ENCODE results near the gene SCUBE1. TPM values are rescaled to one million over a fixed set of nuclear protein-coding genes. Genes with fewer than 3 reads are reported as not detected.

The SCUBE1 gene
- total and polyA plus RNA-seq, 2 donors from 2014 or later = 2.3 to 7.1 TPM

GRCh38 chr22:43222262-43222661 is 120.9 kb downstream of the SCUBE1 start:
- DNase-seq = no peak
- Histone ChIP-seq H3K9me3 (ENCODE audit: control insufficient read depth in 2 of 3, insufficient read depth in 1 of 3, low read length in 3 of 3) (no peaks in the 10 kb centered on the region), H3K27ac (ENCODE audit: low read depth in 2 of 2, low read length in 2 of 2) (no peak overlapping the region), H3K27me3 (ENCODE audit: control insufficient read depth, insufficient read depth, low read length) (no peaks in the 10 kb centered on the region), H3K9ac (ENCODE audit: low read length in 3 of 3) (no peak overlapping the region), H3K4me3 (ENCODE audit: low read length in 3 of 3) (no peak overlapping the region), H3K36me3 (ENCODE audit: control insufficient read depth in 2 of 3, insufficient read depth in 3 of 3, low read length in 3 of 3) (no peaks in the 10 kb centered on the region), H3K4me1 (ENCODE audit: control insufficient read depth in 2 of 3, insufficient read depth in 2 of 3, low read depth in 1 of 3, low read length in 3 of 3) (peaks cover 0 to 6% (median 0%) of the 10 kb centered on the region in 3 donors)
- intact Hi-C loops (cut with DNase I) = no loop called here
- no peak for FAIRE-seq
- TF ChIP-seq CTCF (IDR thresholded peaks at IDR 0.05; ENCODE audit: borderline replicate concordance, extremely low read depth, insufficient read depth) = no peak

- no peaks in the 10 kb centered on the region for H3K27me3 ChIP-seq (ENCODE audit: control insufficient read depth, insufficient read depth, low read length)
- H3K4me1 ChIP-seq (ENCODE audit: control insufficient read depth in 2 of 3, insufficient read depth in 2 of 3, low read depth in 1 of 3, low read length in 3 of 3) = peaks cover 0 to 6% (median 0%) of the 10 kb centered on the region in 3 donors
- H3K36me3 ChIP-seq (ENCODE audit: control insufficient read depth in 2 of 3, insufficient read depth in 3 of 3, low read length in 3 of 3) = no peaks in the 10 kb centered on the region
- H3K9me3 ChIP-seq (ENCODE audit: control insufficient read depth in 2 of 3, insufficient read depth in 1 of 3, low read length in 3 of 3) = no peaks in the 10 kb centered on the region
- no peak overlapping the region for H3K9ac ChIP-seq (ENCODE audit: low read length in 3 of 3)
- FAIRE-seq = no peak
- no peak overlapping the region for H3K4me3 ChIP-seq (ENCODE audit: low read length in 3 of 3)
- intact Hi-C loops (cut with DNase I) = no loop called here
- TF ChIP-seq CTCF (IDR thresholded peaks at IDR 0.05; ENCODE audit: borderline replicate concordance, extremely low read depth, insufficient read depth) = no peak
- no peak for DNase-seq
- no peak overlapping the region for H3K27ac ChIP-seq (ENCODE audit: low read depth in 2 of 2, low read length in 2 of 2)
These were observed 122.4 kb downstream of the SCUBE1 start for GRCh38 chr22:43220625-43221380.

- intact Hi-C loops (cut with DNase I) = no loop called here
- Histone ChIP-seq H3K36me3 (ENCODE audit: control insufficient read depth in 2 of 3, insufficient read depth in 3 of 3, low read length in 3 of 3) (no peaks in the 10 kb centered on the region), H3K9me3 (ENCODE audit: control insufficient read depth in 2 of 3, insufficient read depth in 1 of 3, low read length in 3 of 3) (no peaks in the 10 kb centered on the region), H3K27me3 (ENCODE audit: control insufficient read depth, insufficient read depth, low read length) (no peaks in the 10 kb centered on the region), H3K27ac (ENCODE audit: low read depth in 2 of 2, low read length in 2 of 2) (no peak overlapping the region), H3K4me3 (ENCODE audit: low read length in 3 of 3) (no peak overlapping the region), H3K4me1 (ENCODE audit: control insufficient read depth in 2 of 3, insufficient read depth in 2 of 3, low read depth in 1 of 3, low read length in 3 of 3) (peaks cover 0 to 6% (median 0%) of the 10 kb centered on the region in 3 donors), H3K9ac (ENCODE audit: low read length in 3 of 3) (no peak overlapping the region)
- DNase-seq (no peak), FAIRE-seq (no peak)
- no peak for TF ChIP-seq CTCF (IDR thresholded peaks at IDR 0.05; ENCODE audit: borderline replicate concordance, extremely low read depth, insufficient read depth)
These were observed 124.4 kb downstream of the SCUBE1 start for GRCh38 chr22:43218786-43219185.

All from kidney (tissue), 14 donors.